PC-3 (cell line): ENCODE data around the gene CNTNAP5. TPM values are rescaled to one million over a fixed set of nuclear protein-coding genes. Genes with fewer than 3 reads are reported as not detected.

Experiments used
- ATAC-seq: fragments of 200-7000 bp; cut with Tn5 transposase; 2 replicates; pipeline ENCODE4 v1.9.1; 2020; ENCODE audit warnings: mild to moderate bottlenecking, moderate library complexity
- BruUV-seq: library from RNA; stranded (reverse); fragments of 400-500 nt; replicated peaks from 2 replicates; lab custom pipeline; 2021; lab: Mats Ljungman, UMichigan
- CTCF ChIA-PET: fragments of 300-600 bp; sonication (Branson Sonifier 250); formaldehyde crosslinking; loops from one replicate; lab custom pipeline; 2022; ENCODE audit warnings: antibody characterized with exemption; lab: Charles Lee
- POLR2A ChIA-PET: fragments of 300-600 bp; sonication (Branson Sonifier 250); formaldehyde crosslinking; loops from one replicate; lab custom pipeline; 2022; ENCODE audit warnings: antibody characterized with exemption; ENCODE audit not compliant: unreplicated experiment; lab: Charles Lee
- DNase-seq: peaks from one replicate; pipeline ENCODE4 v3.0.0-alpha.2; 2015
- H2AFZ ChIP-seq: fragments of 300-600 bp; sonication (generic); 2 replicates; pipeline ENCODE4 v1.6.0; 2016; ENCODE audit warnings: antibody characterized with exemption, low read length
- H3F3A ChIP-seq: fragments of 300-600 bp; sonication (generic); one replicate; pipeline ENCODE4 v1.6.0; 2017; ENCODE audit warnings: antibody characterized with exemption, low read length, control low read depth, mild to moderate bottlenecking; ENCODE audit not compliant: unreplicated experiment
- H3K27ac ChIP-seq: fragments of 300-600 bp; sonication (generic); 2 replicates; pipeline ENCODE4 v1.5.1; 2016; ENCODE audit warnings: mild to moderate bottlenecking, low read length
- H3K27me3 ChIP-seq: fragments of 300-600 bp; sonication (generic); 2 replicates; pipeline ENCODE4 v1.6.1; 2016; ENCODE audit warnings: low read length, mixed read lengths
- H3K36me3 ChIP-seq: fragments of 300-600 bp; sonication (generic); 2 replicates; pipeline ENCODE4 v1.6.1; 2016; ENCODE audit warnings: low read depth, mixed run types, low read length, mixed read lengths
- H3K4me1 ChIP-seq: fragments of 300-600 bp; sonication (generic); 2 replicates; pipeline ENCODE4 v1.5.1; 2016; ENCODE audit warnings: low read length; ENCODE audit not compliant: insufficient read depth
- H3K4me2 ChIP-seq: fragments of 300-600 bp; sonication (generic); 2 replicates; pipeline ENCODE4 v1.6.0; 2016; ENCODE audit warnings: low read length
- H3K4me3 ChIP-seq: fragments of 300-600 bp; sonication (generic); 2 replicates; pipeline ENCODE4 v1.5.1; 2016; ENCODE audit warnings: mild to moderate bottlenecking, low read length, mixed read lengths
- H3K79me2 ChIP-seq: fragments of 300-600 bp; sonication (generic); 2 replicates; pipeline ENCODE4 v1.6.1; 2017; ENCODE audit warnings: low read length, mixed read lengths
- H3K9ac ChIP-seq: fragments of 300-600 bp; sonication (generic); 2 replicates; pipeline ENCODE4 v1.6.0; 2016; ENCODE audit warnings: mild to moderate bottlenecking, low read length
- H3K9me2 ChIP-seq: fragments of 300-600 bp; sonication (generic); replicated peaks from 2 replicates; pipeline ENCODE4 v1.6.1; 2016; ENCODE audit warnings: mixed run types, low read length, mixed read lengths
- H3K9me3 ChIP-seq: fragments of 300-600 bp; sonication (generic); 2 replicates; pipeline ENCODE4 v1.6.1; 2016; ENCODE audit warnings: low read length, mixed read lengths
- H4K20me1 ChIP-seq: fragments of 300-600 bp; sonication (generic); 2 replicates; pipeline ENCODE4 v1.6.1; 2016; ENCODE audit warnings: low read length, mixed read lengths
- CTCF ChIP-seq: fragments of 300-600 bp; sonication (generic); conservative IDR thresholded peaks from 2 replicates; pipeline ENCODE4 v1.5.1; 2017; ENCODE audit warnings: antibody characterized with exemption, low read depth, mild to moderate bottlenecking, low read length
- EZH2 ChIP-seq: fragments of 300-600 bp; sonication (generic); IDR thresholded peaks from one replicate; pipeline ENCODE4 v1.6.1; 2017; ENCODE audit warnings: antibody characterized with exemption, mild to moderate bottlenecking, low read length; ENCODE audit not compliant: unreplicated experiment
- EZH2phosphoT487 ChIP-seq: fragments of 300-600 bp; sonication (generic); IDR thresholded peaks from 2 replicates; pipeline ENCODE4 v1.6.1; 2018; ENCODE audit warnings: mild to moderate bottlenecking, antibody characterized with exemption, low read length, borderline replicate concordance
- intact Hi-C: fragments of 100-400 bp; cut with micrococcal nuclease; formaldehyde crosslinking; loops from 2 replicates; pipeline ENCODE4 v1.9.0; 2023
- total RNA-seq: library from RNA; depleted of rRNA; stranded (reverse); fragments of >200 nt; gene quantifications from 2 replicates; pipeline ENCODE4 v1.2.3, GENCODE V29; 2014

The CNTNAP5 gene
- total RNA-seq, 1 experiment from 2014 or later: not detected

- Histone ChIP-seq H3K9me3 (peaks cover 3% of the 10 kb centered on the region; the same call in 1 of the 2 replicates), H3K79me2 (no peaks in the 10 kb centered on the region), H3K4me2 (no peak overlapping the region), H3F3A (no peaks in the 10 kb centered on the region), H4K20me1 (no peaks in the 10 kb centered on the region), H3K27ac (no peak overlapping the region), H3K4me3 (no peak overlapping the region), H3K9ac (no peak overlapping the region), H3K4me1 (no peaks in the 10 kb centered on the region), H3K9me2 (no peaks in the 10 kb centered on the region), H3K36me3 (no peaks in the 10 kb centered on the region), H3K27me3 (no peaks in the 10 kb centered on the region), H2AFZ (no peak overlapping the region)
- ATAC-seq (no peak), DNase-seq (no peak)
- no TSS peak for BruUV-seq
- ChIA-PET POLR2A (no interaction called here), CTCF (no interaction called here)
- no peak for TF ChIP-seq CTCF
- TF ChIP-seq EZH2phosphoT487: no peak
- no peak for TF ChIP-seq EZH2
- intact Hi-C loops: no loop called here
Measured at GRCh38 chr2:124838406-124838805, 813.3 kb downstream of the CNTNAP5 start.

- ATAC-seq (no peak), DNase-seq (no peak)
- no peaks in the 10 kb centered on the region for H3K9me2 ChIP-seq
- H3K4me2 ChIP-seq: no peak overlapping the region
- H3F3A ChIP-seq: no peaks in the 10 kb centered on the region
- H3K9ac ChIP-seq: no peak overlapping the region
- no peak overlapping the region for H3K4me3 ChIP-seq
- ChIA-PET POLR2A (no interaction called here), CTCF (no interaction called here)
- no peaks in the 10 kb centered on the region for H4K20me1 ChIP-seq
- intact Hi-C loops: no loop called here
- H2AFZ ChIP-seq: no peak overlapping the region
- H3K79me2 ChIP-seq: no peaks in the 10 kb centered on the region
- H3K27ac ChIP-seq: no peak overlapping the region
- H3K9me3 ChIP-seq: no peaks in the 10 kb centered on the region
- no peaks in the 10 kb centered on the region for H3K4me1 ChIP-seq
- no TSS peak for BruUV-seq
- H3K36me3 ChIP-seq: no peaks in the 10 kb centered on the region
- TF ChIP-seq EZH2phosphoT487 (no peak), EZH2 (no peak), CTCF (no peak)
- no peaks in the 10 kb centered on the region for H3K27me3 ChIP-seq
Measured at GRCh38 chr2:124867247-124867646, 842.2 kb downstream of the CNTNAP5 start.

- H3K36me3 ChIP-seq: no peaks in the 10 kb centered on the region
- no peaks in the 10 kb centered on the region for H3K4me1 ChIP-seq
- ATAC-seq: no peak
- TF ChIP-seq CTCF: no peak
- no peak for TF ChIP-seq EZH2phosphoT487
- TF ChIP-seq EZH2: no peak
- no peak overlapping the region for H2AFZ ChIP-seq
- intact Hi-C loops: no loop called here
- no peaks in the 10 kb centered on the region for H3K79me2 ChIP-seq
- CTCF ChIA-PET: no interaction called here
- no peak overlapping the region for H3K4me3 ChIP-seq
- H3K27me3 ChIP-seq: no peaks in the 10 kb centered on the region
- no peaks in the 10 kb centered on the region for H3K9me3 ChIP-seq
- BruUV-seq: no TSS peak
- H3K27ac ChIP-seq: no peak overlapping the region
- no peak overlapping the region for H3K9ac ChIP-seq
- no peak for DNase-seq
- no peaks in the 10 kb centered on the region for H4K20me1 ChIP-seq
- no peak overlapping the region for H3K4me2 ChIP-seq
- no peaks in the 10 kb centered on the region for H3K9me2 ChIP-seq
- POLR2A ChIA-PET: no interaction called here
- H3F3A ChIP-seq: no peaks in the 10 kb centered on the region
Measured at GRCh38 chr2:124874219-124874618, 849.1 kb downstream of the CNTNAP5 start.
